PFSK-1 (cell line): Measurements from ENCODE around the gene SLC6A12.

ENCODE experiments used
- FOXP2 ChIP-seq: optimal IDR thresholded peaks from 2 replicates; pipeline ENCODE3; 2011; ENCODE audit warnings: borderline replicate concordance, control low read depth, inconsistent platforms; ENCODE audit not compliant: insufficient read depth; ENCODE audit errors: extremely low read length, extremely low read depth
- POLR2AphosphoS5 ChIP-seq: IDR thresholded peaks from 2 replicates; pipeline ENCODE4 v1.6.1; 2012; ENCODE audit warnings: low read depth, mild to moderate bottlenecking, control low read depth, low read length, moderate library complexity
- REST ChIP-seq, 2 experiments: IDR thresholded peaks; 2 replicates each; pipeline versions ENCODE4 v1.6.1 to v1.8.0; 2011 to 2012; ENCODE audit warnings: low read depth in 2 of 2, low read length in 2 of 2, control low read depth in 1 of 2, inconsistent platforms in 1 of 2, mild to moderate bottlenecking in 1 of 2, moderate library complexity in 1 of 2; ENCODE audit not compliant: insufficient read depth in 1 of 2
- SIN3A ChIP-seq: IDR thresholded peaks from 2 replicates; pipeline ENCODE4 v1.6.1; 2012; ENCODE audit warnings: mild to moderate bottlenecking, low read length, moderate library complexity, borderline replicate concordance; ENCODE audit not compliant: insufficient read depth
- TAF1 ChIP-seq: IDR thresholded peaks from 2 replicates; pipeline ENCODE4 v1.6.1; 2012; ENCODE audit warnings: low read length, control low read depth, borderline replicate concordance; ENCODE audit not compliant: insufficient read depth

- TF ChIP-seq POLR2AphosphoS5 (no peak), REST (IDR thresholded peaks at IDR 0.05; ENCODE audit: insufficient read depth in 1 of 2, low read depth in 2 of 2, low read length in 2 of 2) (no peak), SIN3A (no peak), FOXP2 (no peak), TAF1 (no peak)
These were observed 3.4 kb downstream of the SLC6A12 start for GRCh38 chr12:210277-211141.
